ENCODE data around the gene TTLL11.

DNA sequence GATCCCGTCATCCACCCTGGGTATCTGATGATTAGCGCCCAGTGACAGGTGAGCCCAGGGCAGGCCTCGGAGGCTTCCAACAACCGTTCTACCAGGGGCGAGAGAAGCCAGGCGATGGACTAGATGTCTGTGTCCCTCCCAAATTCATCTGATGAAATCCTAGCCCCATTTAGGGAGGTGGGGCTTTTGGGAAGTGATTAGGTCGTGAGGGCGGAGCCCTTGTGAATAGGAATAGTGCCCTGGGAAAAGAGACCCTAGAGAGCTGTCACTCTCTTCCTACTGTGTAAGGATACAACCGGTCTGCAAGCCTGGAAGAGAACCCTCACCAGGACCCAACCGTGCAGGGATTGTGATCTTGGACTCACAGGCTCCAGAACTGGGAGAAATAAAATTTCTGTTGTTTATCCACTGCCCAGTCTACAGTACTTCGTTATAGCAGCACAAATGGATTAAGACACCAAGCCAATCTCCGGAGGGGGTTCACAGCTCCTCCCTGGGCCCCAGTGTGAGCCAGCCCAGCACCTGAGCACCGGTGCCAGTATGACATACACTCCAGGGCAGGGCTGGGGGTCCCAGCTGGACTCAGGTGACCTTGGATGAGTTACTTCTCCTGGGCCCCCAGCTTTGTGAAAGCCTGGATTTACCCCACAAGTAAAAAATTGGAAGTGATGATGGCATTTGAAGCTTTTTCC is 279.4 kb downstream of the TTLL11 start:
- TF ChIP-seq POLR2A (IDR thresholded peaks at IDR 0.05; ENCODE audit: low read length) (no peak), GATA1 (IDR thresholded peaks at IDR 0.05; ENCODE audit: low read depth, low read length) (no peak)
